ENCODE data around the gene MT1B. TPM values are rescaled to one million over a fixed set of nuclear protein-coding genes. Genes with fewer than 3 reads are reported as not detected.

MT1B gene
- total and polyA plus RNA-seq, 2 donors = 4.7 TPM; not detected in 1

GRCh38 chr16:56608043-56608875, 43.4 kb upstream of the MT1B start, which contains the start of gene MT2A:
MT2A (plus strand) TSS chr16:56608584; CDS start chr16:56608656, 72 bp downstream.
- WGBS = 13% methylated on average over 62 of the region's 62 CpGs

GRCh38 chr16:56608876-56609462, 42.7 kb upstream of the MT1B start:
- Histone ChIP-seq H3K9me3 (ENCODE audit: control insufficient read depth in 2 of 2, insufficient read depth in 1 of 2, low read length in 1 of 2) (no peaks in the 10 kb centered on the region), H3K27ac (ENCODE audit: low read depth in 1 of 2, low read length in 1 of 2) (peak overlapping the region; percentile 66 to 67), H3K4me1 (ENCODE audit: control insufficient read depth in 2 of 2, insufficient read depth in 2 of 2, low read length in 2 of 2) (peaks cover 11 to 39% of the 10 kb centered on the region in 2 donors), H3K27me3 (ENCODE audit: control insufficient read depth in 2 of 2, insufficient read depth in 1 of 2, low read length in 1 of 2) (peaks cover 0 to 26% of the 10 kb centered on the region in 2 donors), H3K36me3 (ENCODE audit: control insufficient read depth in 2 of 2, insufficient read depth in 2 of 2, low read length in 1 of 2) (no peaks in the 10 kb centered on the region), H3K4me3 (ENCODE audit: low read length in 2 of 2) (peak overlapping the region; percentile 38 to 51)
- no peak for DNase-seq (ENCODE audit: low read depth in 6 of 9, low spot score in 9 of 9)
- 1% methylated on average over 21 of the region's 21 CpGs for whole genome bisulfite sequencing

More at GRCh38 chr16:56608043-56608875, 43.4 kb upstream of the MT1B start, which contains the start of gene MT2A:
- Histone ChIP-seq H3K27me3 (ENCODE audit: control insufficient read depth in 2 of 2, insufficient read depth in 1 of 2, low read length in 1 of 2) (peaks cover 0 to 30% of the 10 kb centered on the region in 2 donors), H3K36me3 (ENCODE audit: control insufficient read depth in 2 of 2, insufficient read depth in 2 of 2, low read length in 1 of 2) (no peaks in the 10 kb centered on the region), H3K4me1 (ENCODE audit: control insufficient read depth in 2 of 2, insufficient read depth in 2 of 2, low read length in 2 of 2) (peaks cover 11 to 39% of the 10 kb centered on the region in 2 donors), H3K4me3 (ENCODE audit: low read length in 2 of 2) (peak within 1 kb of the TSS; percentile 38 to 51), H3K27ac (ENCODE audit: low read depth in 1 of 2, low read length in 1 of 2) (peak within 1 kb of the TSS; percentile 67 to 82), H3K9me3 (ENCODE audit: control insufficient read depth in 2 of 2, insufficient read depth in 1 of 2, low read length in 1 of 2) (no peaks in the 10 kb centered on the region)
- peak in 7 of 9 donors; percentile 42 to 88 (median 66) for DNase-seq (ENCODE audit: low read depth in 6 of 9, low spot score in 9 of 9)

- DNase-seq (ENCODE audit: low read depth in 6 of 9, low spot score in 9 of 9) = peak; percentile 28 to 83 (median 49)
- Histone ChIP-seq H3K4me1 (ENCODE audit: control insufficient read depth in 2 of 2, insufficient read depth in 2 of 2, low read length in 2 of 2) (peaks cover 11 to 39% of the 10 kb centered on the region in 2 donors), H3K36me3 (ENCODE audit: control insufficient read depth in 2 of 2, insufficient read depth in 2 of 2, low read length in 1 of 2) (no peaks in the 10 kb centered on the region), H3K27ac (ENCODE audit: low read depth in 1 of 2, low read length in 1 of 2) (peak overlapping the region; percentile 62 to 67), H3K9me3 (ENCODE audit: control insufficient read depth in 2 of 2, insufficient read depth in 1 of 2, low read length in 1 of 2) (no peaks in the 10 kb centered on the region), H3K4me3 (ENCODE audit: low read length in 2 of 2) (peak overlapping the region; percentile 38 to 51), H3K27me3 (ENCODE audit: control insufficient read depth in 2 of 2, insufficient read depth in 1 of 2, low read length in 1 of 2) (peaks cover 0 to 22% of the 10 kb centered on the region in 2 donors)
- 1% methylated on average over 6 of the region's 6 CpGs for whole genome bisulfite sequencing
Observed at GRCh38 chr16:56609463-56609921, 42.2 kb upstream of the MT1B start.

- peak overlapping the region; percentile 67 to 89 for H3K27ac ChIP-seq (ENCODE audit: low read depth in 1 of 2, low read length in 1 of 2)
- DNase-seq (ENCODE audit: low read depth in 6 of 9, low spot score in 9 of 9) = peak in 2 of 9 donors; percentile 39 to 72
- peaks cover 11 to 39% of the 10 kb centered on the region in 2 donors for H3K4me1 ChIP-seq (ENCODE audit: control insufficient read depth in 2 of 2, insufficient read depth in 2 of 2, low read length in 2 of 2)
- H3K9me3 ChIP-seq (ENCODE audit: control insufficient read depth in 2 of 2, insufficient read depth in 1 of 2, low read length in 1 of 2) = no peaks in the 10 kb centered on the region
- WGBS = 62% methylated on average over 10 of the region's 10 CpGs
- H3K36me3 ChIP-seq (ENCODE audit: control insufficient read depth in 2 of 2, insufficient read depth in 2 of 2, low read length in 1 of 2) = no peaks in the 10 kb centered on the region
- peaks cover 0 to 26% of the 10 kb centered on the region in 2 donors for H3K27me3 ChIP-seq (ENCODE audit: control insufficient read depth in 2 of 2, insufficient read depth in 1 of 2, low read length in 1 of 2)
- H3K4me3 ChIP-seq (ENCODE audit: low read length in 2 of 2) = no peak overlapping the region
Observed at GRCh38 chr16:56610017-56610608, 41.6 kb upstream of the MT1B start.

- peak overlapping the region; percentile 67 to 89 for H3K27ac ChIP-seq (ENCODE audit: low read depth in 1 of 2, low read length in 1 of 2)
- DNase-seq (ENCODE audit: low read depth in 6 of 9, low spot score in 9 of 9) = no peak
- H3K27me3 ChIP-seq (ENCODE audit: control insufficient read depth in 2 of 2, insufficient read depth in 1 of 2, low read length in 1 of 2) = peaks cover 0 to 29% of the 10 kb centered on the region in 2 donors
- H3K4me3 ChIP-seq (ENCODE audit: low read length in 2 of 2) = no peak overlapping the region
- H3K9me3 ChIP-seq (ENCODE audit: control insufficient read depth in 2 of 2, insufficient read depth in 1 of 2, low read length in 1 of 2) = no peaks in the 10 kb centered on the region
- H3K36me3 ChIP-seq (ENCODE audit: control insufficient read depth in 2 of 2, insufficient read depth in 2 of 2, low read length in 1 of 2) = no peaks in the 10 kb centered on the region
- peaks cover 11 to 39% of the 10 kb centered on the region in 2 donors for H3K4me1 ChIP-seq (ENCODE audit: control insufficient read depth in 2 of 2, insufficient read depth in 2 of 2, low read length in 2 of 2)
- WGBS = 96% methylated on average over 2 of the region's 2 CpGs
Observed at GRCh38 chr16:56610609-56611111, 41.0 kb upstream of the MT1B start.

GRCh38 chr16:56611281-56611833, 40.3 kb upstream of the MT1B start:
- H3K9me3 ChIP-seq (ENCODE audit: control insufficient read depth in 2 of 2, insufficient read depth in 1 of 2, low read length in 1 of 2) = no peaks in the 10 kb centered on the region
- DNase-seq (ENCODE audit: low read depth in 6 of 9, low spot score in 9 of 9) = no peak
- 92% methylated on average over 2 of the region's 2 CpGs for WGBS
- H3K4me3 ChIP-seq (ENCODE audit: low read length in 2 of 2) = no peak overlapping the region
- peaks cover 11 to 39% of the 10 kb centered on the region in 2 donors for H3K4me1 ChIP-seq (ENCODE audit: control insufficient read depth in 2 of 2, insufficient read depth in 2 of 2, low read length in 2 of 2)
- peak overlapping the region in 1 of 2 donors; percentile 2 for H3K27ac ChIP-seq (ENCODE audit: low read depth in 1 of 2, low read length in 1 of 2)
- H3K27me3 ChIP-seq (ENCODE audit: control insufficient read depth in 2 of 2, insufficient read depth in 1 of 2, low read length in 1 of 2) = peaks cover 2 to 36% of the 10 kb centered on the region in 2 donors
- no peaks in the 10 kb centered on the region for H3K36me3 ChIP-seq (ENCODE audit: control insufficient read depth in 2 of 2, insufficient read depth in 2 of 2, low read length in 1 of 2)

GRCh38 chr16:56613706-56614105, 38.0 kb upstream of the MT1B start:
- no peak for DNase-seq (ENCODE audit: low read depth in 6 of 9, low spot score in 9 of 9)
- no peaks in the 10 kb centered on the region for H3K36me3 ChIP-seq (ENCODE audit: control insufficient read depth in 2 of 2, insufficient read depth in 2 of 2, low read length in 1 of 2)
- peaks cover 7 to 34% of the 10 kb centered on the region in 2 donors for H3K4me1 ChIP-seq (ENCODE audit: control insufficient read depth in 2 of 2, insufficient read depth in 2 of 2, low read length in 2 of 2)
- peaks cover 12 to 46% of the 10 kb centered on the region in 2 donors for H3K27me3 ChIP-seq (ENCODE audit: control insufficient read depth in 2 of 2, insufficient read depth in 1 of 2, low read length in 1 of 2)
- no peaks in the 10 kb centered on the region for H3K9me3 ChIP-seq (ENCODE audit: control insufficient read depth in 2 of 2, insufficient read depth in 1 of 2, low read length in 1 of 2)
- H3K4me3 ChIP-seq (ENCODE audit: low read length in 2 of 2) = no peak overlapping the region
- H3K27ac ChIP-seq (ENCODE audit: low read depth in 1 of 2, low read length in 1 of 2) = no peak overlapping the region

- DNase-seq (ENCODE audit: low read depth in 6 of 9, low spot score in 9 of 9) = no peak
- no peak overlapping the region for H3K27ac ChIP-seq (ENCODE audit: low read depth in 1 of 2, low read length in 1 of 2)
- H3K4me1 ChIP-seq (ENCODE audit: control insufficient read depth in 2 of 2, insufficient read depth in 2 of 2, low read length in 2 of 2) = peaks cover 5 to 25% of the 10 kb centered on the region in 2 donors
- peaks cover 15 to 46% of the 10 kb centered on the region in 2 donors for H3K27me3 ChIP-seq (ENCODE audit: control insufficient read depth in 2 of 2, insufficient read depth in 1 of 2, low read length in 1 of 2)
- H3K36me3 ChIP-seq (ENCODE audit: control insufficient read depth in 2 of 2, insufficient read depth in 2 of 2, low read length in 1 of 2) = no peaks in the 10 kb centered on the region
- no peak overlapping the region for H3K4me3 ChIP-seq (ENCODE audit: low read length in 2 of 2)
- H3K9me3 ChIP-seq (ENCODE audit: control insufficient read depth in 2 of 2, insufficient read depth in 1 of 2, low read length in 1 of 2) = no peaks in the 10 kb centered on the region
Observed at GRCh38 chr16:56614549-56614991, 37.1 kb upstream of the MT1B start.

Measured in thymus (tissue), 11 donors.